Measurements from ENCODE around the gene CEACAM8. TPM values are rescaled to one million over a fixed set of nuclear protein-coding genes. Genes with fewer than 3 reads are reported as not detected.
"Not testable (repeated sequence)": the region's sequence is repeated elsewhere in the genome, so short reads cannot be mapped to it uniquely, and the experiment has no call there.

CEACAM8 gene
- total and polyA plus RNA-seq, 8 donors = 0.14 to 2.6 (median 0.36) TPM

DNA sequence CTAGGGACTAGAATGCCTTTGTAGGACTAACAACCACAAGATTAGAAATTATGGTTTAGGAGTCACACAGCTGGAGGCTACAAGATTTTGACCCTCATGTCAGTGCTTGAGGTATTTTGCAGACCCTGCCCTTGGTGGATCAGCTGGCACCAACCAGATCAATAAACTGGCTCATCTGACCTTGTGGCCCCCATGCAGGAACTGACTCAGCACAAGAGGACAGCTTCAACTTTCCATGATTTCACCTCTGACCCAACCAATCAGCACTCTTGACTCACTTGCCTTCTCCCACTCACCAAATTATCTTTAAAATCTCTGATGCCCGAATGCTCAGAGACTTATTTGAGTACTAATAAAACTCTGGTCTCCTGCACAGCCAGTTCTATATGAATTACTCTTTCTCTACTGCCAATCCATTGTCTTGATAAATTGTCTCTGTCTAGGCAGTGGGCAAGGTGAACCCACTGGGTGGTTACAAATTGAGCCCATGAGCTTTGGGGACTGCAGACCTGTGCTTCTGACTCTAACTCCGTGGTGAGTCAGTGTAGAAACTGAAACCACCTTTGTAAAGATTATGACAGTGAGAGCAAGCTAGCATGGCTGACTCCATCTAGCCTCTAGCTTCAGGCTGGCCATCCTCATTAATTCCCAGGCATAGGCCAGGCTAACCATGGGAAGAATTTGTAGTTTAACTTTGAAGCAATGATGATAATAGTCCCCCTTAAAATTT, 33.9 kb upstream of the CEACAM8 start:
- DNase-seq (no peak), ATAC-seq (no peak)
- H3K4me3 ChIP-seq = no peak overlapping the region
- peaks cover 0 to 7% of the 10 kb centered on the region in 2 donors for H3K27me3 ChIP-seq
- intact Hi-C loops (cut with DNase I) = no loop called here
- no peaks in the 10 kb centered on the region for H3K9me3 ChIP-seq
- H3K4me1 ChIP-seq = no peaks in the 10 kb centered on the region
- no peak overlapping the region for H3K27ac ChIP-seq
- H3K36me3 ChIP-seq = no peaks in the 10 kb centered on the region
- TF ChIP-seq, protein P1, sequence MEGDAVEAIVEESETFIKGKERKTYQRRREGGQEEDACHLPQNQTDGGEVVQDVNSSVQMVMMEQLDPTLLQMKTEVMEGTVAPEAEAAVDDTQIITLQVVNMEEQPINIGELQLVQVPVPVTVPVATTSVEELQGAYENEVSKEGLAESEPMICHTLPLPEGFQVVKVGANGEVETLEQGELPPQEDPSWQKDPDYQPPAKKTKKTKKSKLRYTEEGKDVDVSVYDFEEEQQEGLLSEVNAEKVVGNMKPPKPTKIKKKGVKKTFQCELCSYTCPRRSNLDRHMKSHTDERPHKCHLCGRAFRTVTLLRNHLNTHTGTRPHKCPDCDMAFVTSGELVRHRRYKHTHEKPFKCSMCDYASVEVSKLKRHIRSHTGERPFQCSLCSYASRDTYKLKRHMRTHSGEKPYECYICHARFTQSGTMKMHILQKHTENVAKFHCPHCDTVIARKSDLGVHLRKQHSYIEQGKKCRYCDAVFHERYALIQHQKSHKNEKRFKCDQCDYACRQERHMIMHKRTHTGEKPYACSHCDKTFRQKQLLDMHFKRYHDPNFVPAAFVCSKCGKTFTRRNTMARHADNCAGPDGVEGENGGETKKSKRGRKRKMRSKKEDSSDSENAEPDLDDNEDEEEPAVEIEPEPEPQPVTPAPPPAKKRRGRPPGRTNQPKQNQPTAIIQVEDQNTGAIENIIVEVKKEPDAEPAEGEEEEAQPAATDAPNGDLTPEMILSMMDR (IDR thresholded peaks at IDR 0.05) = no peak

DNA sequence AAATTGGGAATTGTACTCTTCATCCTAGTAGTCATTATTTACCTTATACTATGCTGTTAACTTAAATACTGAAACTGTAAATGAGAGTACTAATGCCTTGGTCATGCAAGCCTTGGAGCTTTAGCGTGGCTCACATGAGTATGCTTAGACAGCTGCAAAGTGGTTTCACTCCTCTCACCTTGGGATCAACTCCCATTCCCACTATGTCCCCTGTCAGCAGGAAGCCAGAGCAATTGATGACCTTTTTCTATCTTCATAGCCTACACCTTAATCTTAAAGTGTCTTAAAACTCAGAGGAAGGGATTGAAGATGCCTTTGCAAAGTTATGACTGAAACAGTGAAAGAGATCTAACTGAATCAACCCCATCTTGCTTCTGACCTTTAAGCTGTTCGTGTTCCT, 33.2 kb upstream of the CEACAM8 start:
- DNase-seq (no peak), ATAC-seq (no peak)
- intact Hi-C loops (cut with DNase I) = no loop called here
- Histone ChIP-seq H3K9me3 (no peaks in the 10 kb centered on the region), H3K36me3 (no peaks in the 10 kb centered on the region), H3K27ac (no peak overlapping the region), H3K4me1 (no peaks in the 10 kb centered on the region), H3K27me3 (peaks cover 0 to 7% of the 10 kb centered on the region in 2 donors), H3K4me3 (no peak overlapping the region)
- TF ChIP-seq, protein P1 (IDR thresholded peaks at IDR 0.05) = no peak

DNA sequence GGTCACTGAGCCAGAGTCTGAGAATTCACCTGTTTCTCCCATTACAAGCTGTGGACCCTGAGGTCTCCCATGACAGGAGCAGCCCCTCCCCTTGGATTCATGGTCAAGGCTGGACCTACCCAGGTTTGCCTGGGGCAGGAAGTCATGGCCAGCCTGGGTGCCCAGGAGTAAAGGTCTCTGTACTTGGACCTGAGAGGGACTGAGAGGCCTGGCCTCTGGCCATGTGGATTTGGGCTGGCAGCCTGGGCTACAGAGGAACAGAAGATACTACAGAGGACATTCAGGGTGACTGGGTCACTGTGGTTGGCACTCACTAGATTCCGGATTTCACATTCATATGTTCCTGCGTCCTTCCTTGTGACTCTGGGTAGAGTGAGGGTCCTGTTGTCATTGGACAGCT, 31.5 kb upstream of the CEACAM8 start:
- DNase-seq (no peak), ATAC-seq (no peak)
- Histone ChIP-seq H3K36me3 (no peaks in the 10 kb centered on the region), H3K27me3 (peaks cover 0 to 7% of the 10 kb centered on the region in 2 donors), H3K4me3 (no peak overlapping the region), H3K9me3 (no peaks in the 10 kb centered on the region), H3K4me1 (no peaks in the 10 kb centered on the region), H3K27ac (no peak overlapping the region)
- TF ChIP-seq, protein P1 (IDR thresholded peaks at IDR 0.05) = no peak
- intact Hi-C loops (cut with DNase I) = no loop called here

DNA sequence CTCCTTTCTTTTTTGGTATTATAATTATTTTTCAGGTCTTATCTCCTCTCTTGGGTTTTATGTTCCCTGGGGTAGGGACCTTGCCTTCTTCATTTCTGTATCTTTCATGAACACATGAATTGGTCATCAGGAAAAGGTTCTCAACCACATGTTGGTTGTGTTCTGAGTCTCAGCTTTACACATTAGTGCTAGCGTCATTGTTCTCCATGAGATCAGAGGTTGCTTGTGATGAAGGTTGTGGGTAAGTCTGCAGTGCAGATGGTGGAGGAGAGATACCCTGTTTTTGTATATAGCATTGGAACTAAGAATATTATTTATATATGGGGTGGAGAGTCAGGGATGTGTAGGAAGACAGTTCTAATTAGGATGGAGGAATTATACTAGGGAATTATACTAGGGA, 24.5 kb upstream of the CEACAM8 start:
- ATAC-seq = no peak
- no peak for DNase-seq

DNA sequence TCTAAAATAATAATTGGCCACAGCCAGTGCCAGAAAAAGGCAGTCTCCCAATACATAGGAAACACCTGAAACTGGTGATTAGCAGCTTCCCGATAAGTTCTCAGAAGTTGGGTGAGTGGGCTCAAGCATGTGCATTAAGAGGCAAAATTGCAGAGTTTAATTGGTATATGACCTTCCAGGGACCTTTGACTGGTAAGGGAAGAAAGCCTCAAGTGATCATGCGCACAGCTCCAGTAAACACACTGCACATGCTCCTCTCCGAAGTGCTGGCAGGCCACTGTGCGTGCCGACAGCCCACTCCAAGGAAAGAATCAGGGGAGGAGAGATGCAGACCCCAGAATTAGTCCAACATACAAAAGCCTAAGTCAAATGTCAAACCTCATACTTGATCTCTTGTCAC, 18.9 kb upstream of the CEACAM8 start:
- Histone ChIP-seq H3K4me3 (no peak overlapping the region), H3K36me3 (no peaks in the 10 kb centered on the region), H3K9me3 (no peaks in the 10 kb centered on the region), H3K27me3 (peaks cover 0 to 23% of the 10 kb centered on the region in 2 donors), H3K4me1 (no peaks in the 10 kb centered on the region), H3K27ac (no peak overlapping the region)
- DNase-seq (no peak), ATAC-seq (no peak)
- TF ChIP-seq, protein P1 (IDR thresholded peaks at IDR 0.05) = no peak
- intact Hi-C loops (cut with DNase I) = no loop called here

More for the DNA sequence above, 24.5 kb upstream of the CEACAM8 start:
- Histone ChIP-seq H3K4me3 (no peak overlapping the region), H3K36me3 (no peaks in the 10 kb centered on the region), H3K27me3 (peaks cover 0 to 26% of the 10 kb centered on the region in 2 donors), H3K9me3 (no peaks in the 10 kb centered on the region), H3K27ac (no peak overlapping the region), H3K4me1 (no peaks in the 10 kb centered on the region)
- intact Hi-C loops (cut with DNase I) = no loop called here
- TF ChIP-seq, protein P1 (IDR thresholded peaks at IDR 0.05) = no peak

DNA sequence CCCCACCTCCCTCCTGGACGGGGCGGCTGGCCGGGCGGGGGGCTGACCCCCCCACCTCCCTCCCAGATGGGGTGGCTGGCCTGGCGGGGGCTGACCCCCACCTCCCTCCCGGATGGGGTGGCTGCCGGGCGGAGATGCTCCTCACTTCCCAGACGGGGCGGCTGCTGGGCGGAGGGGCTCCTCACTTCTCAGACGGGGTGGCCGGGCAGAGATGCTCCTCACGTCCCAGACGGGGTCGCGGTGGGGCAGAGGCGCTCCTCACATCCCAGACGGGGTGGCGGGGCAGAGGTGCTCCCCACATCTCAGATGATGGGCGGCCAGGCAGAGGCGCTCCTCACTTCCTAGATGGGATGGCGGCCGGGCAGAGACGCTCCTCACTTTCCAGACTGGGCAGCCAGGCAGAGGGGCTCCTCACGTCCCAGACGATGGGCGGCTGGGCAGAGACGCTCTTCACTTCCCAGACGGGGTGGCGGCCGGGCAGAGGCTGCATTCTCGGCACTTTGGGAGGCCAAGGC, 15.7 kb upstream of the CEACAM8 start:
- peaks cover 0 to 25% of the 10 kb centered on the region in 2 donors for H3K27me3 ChIP-seq
- DNase-seq; H3K9me3 ChIP-seq; H3K36me3 ChIP-seq; H3K4me3 ChIP-seq; ATAC-seq; H3K27ac ChIP-seq; H3K4me1 ChIP-seq; intact Hi-C loops (cut with DNase I): not testable (repeated sequence)
